NB4 (cell line): Measurements from ENCODE around the gene SSC5D.

Experiments
- MYC ChIP-seq: IDR thresholded peaks from 2 replicates; pipeline ENCODE4 v1.6.1; 2011; ENCODE audit warnings: low read depth, low read length
- POLR2A ChIP-seq: IDR thresholded peaks from 2 replicates; pipeline ENCODE4 v1.6.1; 2011; ENCODE audit warnings: mild to moderate bottlenecking; ENCODE audit not compliant: insufficient read length; ENCODE audit errors: extremely low read depth
- TF ChIP-seq, protein P1 (sequence below): IDR thresholded peaks from one replicate; pipeline ENCODE4 v1.5.1; 2012; ENCODE audit warnings: low read depth, low read length
- TF ChIP-seq, protein P2 (sequence below): IDR thresholded peaks from 2 replicates; pipeline ENCODE4 v1.6.1; 2011; ENCODE audit warnings: low read depth, low read length

DNA sequence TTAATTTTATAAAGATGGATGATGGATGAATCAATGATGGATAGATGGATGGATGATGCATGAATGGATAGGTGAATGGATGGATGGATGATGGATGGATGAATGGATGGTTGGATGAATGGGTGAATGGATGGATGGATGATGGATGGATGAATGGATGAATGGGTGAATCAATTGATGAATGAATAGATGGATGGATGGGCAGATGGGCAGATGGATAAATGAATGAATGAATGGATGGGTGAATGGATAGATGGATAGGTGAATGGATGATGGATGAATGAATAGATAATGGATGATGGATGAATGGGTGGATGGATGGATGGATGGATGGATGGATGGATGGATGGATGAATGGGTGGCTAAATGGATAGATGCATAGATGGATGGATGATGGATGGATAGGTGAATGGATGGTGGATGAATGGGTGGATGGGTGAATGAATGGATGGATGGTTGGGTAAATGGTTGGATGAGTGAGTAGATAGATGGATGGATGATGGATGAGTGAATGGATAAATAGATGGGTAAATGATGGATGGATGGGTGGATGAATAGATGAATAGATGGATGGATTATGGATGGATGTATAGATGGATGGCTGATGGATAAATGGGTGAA, 79.6 kb downstream of the SSC5D start:
- TF ChIP-seq, protein P1, sequence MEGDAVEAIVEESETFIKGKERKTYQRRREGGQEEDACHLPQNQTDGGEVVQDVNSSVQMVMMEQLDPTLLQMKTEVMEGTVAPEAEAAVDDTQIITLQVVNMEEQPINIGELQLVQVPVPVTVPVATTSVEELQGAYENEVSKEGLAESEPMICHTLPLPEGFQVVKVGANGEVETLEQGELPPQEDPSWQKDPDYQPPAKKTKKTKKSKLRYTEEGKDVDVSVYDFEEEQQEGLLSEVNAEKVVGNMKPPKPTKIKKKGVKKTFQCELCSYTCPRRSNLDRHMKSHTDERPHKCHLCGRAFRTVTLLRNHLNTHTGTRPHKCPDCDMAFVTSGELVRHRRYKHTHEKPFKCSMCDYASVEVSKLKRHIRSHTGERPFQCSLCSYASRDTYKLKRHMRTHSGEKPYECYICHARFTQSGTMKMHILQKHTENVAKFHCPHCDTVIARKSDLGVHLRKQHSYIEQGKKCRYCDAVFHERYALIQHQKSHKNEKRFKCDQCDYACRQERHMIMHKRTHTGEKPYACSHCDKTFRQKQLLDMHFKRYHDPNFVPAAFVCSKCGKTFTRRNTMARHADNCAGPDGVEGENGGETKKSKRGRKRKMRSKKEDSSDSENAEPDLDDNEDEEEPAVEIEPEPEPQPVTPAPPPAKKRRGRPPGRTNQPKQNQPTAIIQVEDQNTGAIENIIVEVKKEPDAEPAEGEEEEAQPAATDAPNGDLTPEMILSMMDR, result no peak
- no peak for TF ChIP-seq MYC
- TF ChIP-seq, protein P2, sequence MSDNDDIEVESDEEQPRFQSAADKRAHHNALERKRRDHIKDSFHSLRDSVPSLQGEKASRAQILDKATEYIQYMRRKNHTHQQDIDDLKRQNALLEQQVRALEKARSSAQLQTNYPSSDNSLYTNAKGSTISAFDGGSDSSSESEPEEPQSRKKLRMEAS, result no peak
- TF ChIP-seq POLR2A, result no peak
